GM19351 (cell line): Measurements from ENCODE around the gene SIAE.

ENCODE experiments used
- ATAC-seq: cut with Tn5 transposase; IDR thresholded peaks from one replicate; pipeline ENCODE4 v1.9.1; 2021; ENCODE audit warnings: mild to moderate bottlenecking, moderate library complexity; ENCODE audit not compliant: unreplicated experiment

The SIAE gene

DNA sequence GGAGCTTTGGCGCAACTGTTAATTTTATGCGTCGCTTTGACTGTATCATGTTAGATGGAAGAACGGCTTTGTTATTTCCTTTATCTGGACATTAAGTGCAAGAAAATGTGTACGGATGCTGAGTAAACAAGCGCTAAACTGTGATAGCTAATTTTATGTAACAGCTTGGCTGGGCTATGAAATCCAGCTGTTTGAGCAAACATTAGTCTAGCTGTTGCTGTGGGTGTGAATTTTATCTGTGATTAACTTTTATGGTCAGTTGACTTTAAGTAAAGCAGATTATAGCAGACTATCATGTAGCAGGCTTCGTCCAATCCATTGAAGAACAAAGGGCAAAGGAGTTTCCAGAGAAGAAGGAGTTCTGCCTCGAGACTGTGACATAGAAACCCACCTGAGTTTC is 89.8 kb downstream of the SIAE start:
- ATAC-seq = no peak
